Transverse colon (tissue), 4 donors: Measurements from ENCODE around the gene PLXNA3.

Source experiments
- CTCF ChIP-seq, 5 experiments: fragments of 200-600 bp in 3 of 5; fragments of 450-650 bp in 2 of 5; sonication (generic) in 3 of 5; IDR thresholded peaks; 1 replicate in 2 of 5; 2 replicates in 3 of 5; pipeline ENCODE4 v1.5.1; 2016 to 2017; ENCODE audit warnings: antibody characterized with exemption in 5 of 5, inconsistent platforms in 3 of 5, mild to moderate bottlenecking in 2 of 5, moderate library complexity in 1 of 5
- POLR2A ChIP-seq: fragments of 450-650 bp; IDR thresholded peaks from one replicate; pipeline ENCODE4 v1.6.1; 2016; ENCODE audit warnings: antibody characterized with exemption, mild to moderate bottlenecking, moderate library complexity
- POLR2AphosphoS5 ChIP-seq, 3 donors: sonication (generic); formaldehyde crosslinking; IDR thresholded peaks; one replicate each; pipeline ENCODE4 v1.6.1; 2016; ENCODE audit warnings: antibody characterized with exemption in 3 of 3

GRCh38 chrX:154441984-154442707, 15.9 kb upstream of the PLXNA3 start:
- no peak for TF ChIP-seq CTCF (IDR thresholded peaks at IDR 0.05)
- TF ChIP-seq POLR2A, result no peak
- no peak for TF ChIP-seq POLR2AphosphoS5 (IDR thresholded peaks at IDR 0.05)
